GM19438 (cell line): ENCODE measurements around the gene GPSM1.

Experiments
- ATAC-seq: cut with Tn5 transposase; IDR thresholded peaks from one replicate; pipeline ENCODE4 v1.9.1; 2021; ENCODE audit warnings: low read depth; ENCODE audit not compliant: unreplicated experiment

Gene GPSM1

GRCh38 chr9:136329636-136330405 lies 2.5 kb downstream of the GPSM1 start:
- no peak for ATAC-seq

GRCh38 chr9:136330406-136330990 lies 3.2 kb downstream of the GPSM1 start:
- no peak for ATAC-seq

GRCh38 chr9:136331030-136331429 lies 3.7 kb downstream of the GPSM1 start:
- ATAC-seq, result no peak

GRCh38 chr9:136331556-136332481 lies 4.5 kb downstream of the GPSM1 start:
- ATAC-seq, result no peak

- no peak for ATAC-seq
Observed at GRCh38 chr9:136332482-136332983, 5.2 kb downstream of the GPSM1 start.

- no peak for ATAC-seq
Observed at GRCh38 chr9:136333045-136333444, 5.7 kb downstream of the GPSM1 start.

GRCh38 chr9:136333486-136333885 lies 6.1 kb downstream of the GPSM1 start:
- ATAC-seq, result no peak

GRCh38 chr9:136334541-136334940 lies 7.2 kb downstream of the GPSM1 start:
- no peak for ATAC-seq

GRCh38 chr9:136335296-136336155 lies 8.2 kb downstream of the GPSM1 start:
- ATAC-seq, result no peak

GRCh38 chr9:136336156-136336870 lies 9.0 kb downstream of the GPSM1 start:
- ATAC-seq, result no peak

- no peak for ATAC-seq
Observed at GRCh38 chr9:136336881-136337280, 9.5 kb downstream of the GPSM1 start.

- ATAC-seq, result no peak
Observed at GRCh38 chr9:136337416-136338395, 10.4 kb downstream of the GPSM1 start.

- ATAC-seq, result no peak
Observed at GRCh38 chr9:136338511-136338910, 11.2 kb downstream of the GPSM1 start.

- ATAC-seq, result no peak
Observed at GRCh38 chr9:136339173-136339957, 12.0 kb downstream of the GPSM1 start.

- no peak for ATAC-seq
Observed at GRCh38 chr9:136339958-136340310, 12.6 kb downstream of the GPSM1 start.

GRCh38 chr9:136340356-136341041 lies 13.2 kb downstream of the GPSM1 start:
- ATAC-seq, result no peak

GRCh38 chr9:136341042-136341655 lies 13.8 kb downstream of the GPSM1 start:
- no peak for ATAC-seq
